ENCODE results near the gene FREM1. TPM values are rescaled to one million over a fixed set of nuclear protein-coding genes. Genes with fewer than 3 reads are reported as not detected.
A peak's percentile ranks its signal among the peaks of the same experiment; 100 is the strongest.

The FREM1 gene
- total and polyA plus RNA-seq, 2 donors, result 2.1 to 5.1 TPM

GRCh38 chr9:14912859-14913258 lies 2.6 kb upstream of the FREM1 start:
- Histone ChIP-seq H3K36me3 (ENCODE audit: control insufficient read depth in 2 of 2, insufficient read depth in 2 of 2, low read length in 1 of 2) (no peaks in the 10 kb centered on the region), H3K4me1 (ENCODE audit: control insufficient read depth in 2 of 2, insufficient read depth in 2 of 2, low read length in 2 of 2) (no peaks in the 10 kb centered on the region), H3K27me3 (ENCODE audit: control insufficient read depth in 2 of 2, insufficient read depth in 1 of 2, low read length in 1 of 2) (no peaks in the 10 kb centered on the region), H3K9me3 (ENCODE audit: control insufficient read depth in 2 of 2, insufficient read depth in 1 of 2, low read length in 1 of 2) (no peaks in the 10 kb centered on the region), H3K27ac (ENCODE audit: low read depth in 1 of 2, low read length in 1 of 2) (no peak overlapping the region), H3K4me3 (ENCODE audit: low read length in 2 of 2) (no peak overlapping the region)
- no peak for DNase-seq (ENCODE audit: low read depth in 6 of 9, low spot score in 9 of 9)
- 96% methylated on average over 6 of the region's 6 CpGs for WGBS

DNA sequence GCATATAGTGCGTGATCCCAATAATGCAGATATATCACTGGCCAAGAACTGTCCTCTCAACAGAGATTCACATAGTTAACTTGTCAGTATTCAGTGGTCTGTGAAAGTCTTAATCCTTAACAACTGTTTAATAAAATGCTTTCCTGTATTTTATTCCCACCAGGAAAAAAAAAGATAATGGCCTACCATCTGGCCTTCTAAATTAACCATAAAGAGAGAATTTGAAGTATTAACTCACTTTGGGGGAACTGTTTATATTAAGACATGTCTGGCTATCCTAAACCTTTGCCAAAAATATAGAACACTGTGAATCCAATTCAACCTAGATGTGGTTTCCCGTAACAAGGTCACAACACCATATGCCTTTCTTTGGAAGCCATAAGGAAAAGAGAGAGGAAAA lies 818 bp upstream of the FREM1 start:
- DNase-seq (ENCODE audit: low read depth in 6 of 9, low spot score in 9 of 9), result no peak
- Histone ChIP-seq H3K27me3 (ENCODE audit: control insufficient read depth in 2 of 2, insufficient read depth in 1 of 2, low read length in 1 of 2) (no peaks in the 10 kb centered on the region), H3K36me3 (ENCODE audit: control insufficient read depth in 2 of 2, insufficient read depth in 2 of 2, low read length in 1 of 2) (no peaks in the 10 kb centered on the region), H3K4me1 (ENCODE audit: control insufficient read depth in 2 of 2, insufficient read depth in 2 of 2, low read length in 2 of 2) (no peaks in the 10 kb centered on the region), H3K27ac (ENCODE audit: low read depth in 1 of 2, low read length in 1 of 2) (no peak overlapping the region), H3K4me3 (ENCODE audit: low read length in 2 of 2) (no peak overlapping the region), H3K9me3 (ENCODE audit: control insufficient read depth in 2 of 2, insufficient read depth in 1 of 2, low read length in 1 of 2) (no peaks in the 10 kb centered on the region)
- WGBS, result 97% methylated on average over 2 of the region's 2 CpGs

DNA sequence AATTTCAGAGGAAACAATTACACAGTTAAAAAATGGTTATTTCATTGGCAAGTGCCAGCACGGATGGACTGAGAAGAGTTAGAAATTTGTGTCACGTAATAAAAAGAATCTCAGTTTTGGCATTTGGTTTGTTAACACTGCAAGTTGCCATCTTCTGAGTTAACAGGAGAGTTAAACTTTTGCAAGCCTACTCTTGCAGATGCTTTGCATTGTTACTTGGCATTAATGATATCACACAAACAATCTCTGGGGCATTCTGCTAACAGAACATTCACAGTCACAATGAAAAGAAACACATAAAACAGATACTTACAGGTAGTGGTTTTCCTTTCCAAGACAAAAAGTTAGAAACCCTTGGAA lies 647 bp downstream of the FREM1 start:
- H3K27me3 ChIP-seq (ENCODE audit: control insufficient read depth in 2 of 2, insufficient read depth in 1 of 2, low read length in 1 of 2), result no peaks in the 10 kb centered on the region
- 86% methylated on average over 2 of the region's 2 CpGs for WGBS
- H3K4me1 ChIP-seq (ENCODE audit: control insufficient read depth in 2 of 2, insufficient read depth in 2 of 2, low read length in 2 of 2), result peaks cover 0 to under 1% of the 10 kb centered on the region in 2 donors
- H3K36me3 ChIP-seq (ENCODE audit: control insufficient read depth in 2 of 2, insufficient read depth in 2 of 2, low read length in 1 of 2), result no peaks in the 10 kb centered on the region
- H3K27ac ChIP-seq (ENCODE audit: low read depth in 1 of 2, low read length in 1 of 2), result peak overlapping the region in 1 of 2 donors; percentile 40
- no peak overlapping the region for H3K4me3 ChIP-seq (ENCODE audit: low read length in 2 of 2)
- DNase-seq (ENCODE audit: low read depth in 6 of 9, low spot score in 9 of 9), result no peak
- H3K9me3 ChIP-seq (ENCODE audit: control insufficient read depth in 2 of 2, insufficient read depth in 1 of 2, low read length in 1 of 2), result no peaks in the 10 kb centered on the region

- DNase-seq (ENCODE audit: low read depth in 6 of 9, low spot score in 9 of 9), result no peak
- Histone ChIP-seq H3K36me3 (ENCODE audit: control insufficient read depth in 2 of 2, insufficient read depth in 2 of 2, low read length in 1 of 2) (no peaks in the 10 kb centered on the region), H3K27me3 (ENCODE audit: control insufficient read depth in 2 of 2, insufficient read depth in 1 of 2, low read length in 1 of 2) (no peaks in the 10 kb centered on the region), H3K27ac (ENCODE audit: low read depth in 1 of 2, low read length in 1 of 2) (no peak overlapping the region), H3K4me3 (ENCODE audit: low read length in 2 of 2) (no peak overlapping the region), H3K9me3 (ENCODE audit: control insufficient read depth in 2 of 2, insufficient read depth in 1 of 2, low read length in 1 of 2) (no peaks in the 10 kb centered on the region), H3K4me1 (ENCODE audit: control insufficient read depth in 2 of 2, insufficient read depth in 2 of 2, low read length in 2 of 2) (peaks cover 0 to 2% of the 10 kb centered on the region in 2 donors)
These were observed 1.0 kb downstream of the FREM1 start for GRCh38 chr9:14909181-14909580.

GRCh38 chr9:14908295-14909180 lies 1.7 kb downstream of the FREM1 start:
- H3K36me3 ChIP-seq (ENCODE audit: control insufficient read depth in 2 of 2, insufficient read depth in 2 of 2, low read length in 1 of 2), result no peaks in the 10 kb centered on the region
- H3K27ac ChIP-seq (ENCODE audit: low read depth in 1 of 2, low read length in 1 of 2), result peak overlapping the region; percentile 0 to 31
- no peak overlapping the region for H3K4me3 ChIP-seq (ENCODE audit: low read length in 2 of 2)
- no peaks in the 10 kb centered on the region for H3K9me3 ChIP-seq (ENCODE audit: control insufficient read depth in 2 of 2, insufficient read depth in 1 of 2, low read length in 1 of 2)
- no peaks in the 10 kb centered on the region for H3K27me3 ChIP-seq (ENCODE audit: control insufficient read depth in 2 of 2, insufficient read depth in 1 of 2, low read length in 1 of 2)
- no peak for DNase-seq (ENCODE audit: low read depth in 6 of 9, low spot score in 9 of 9)
- WGBS, result 78% methylated on average over 5 of the region's 5 CpGs
- peaks cover 0 to 2% of the 10 kb centered on the region in 2 donors for H3K4me1 ChIP-seq (ENCODE audit: control insufficient read depth in 2 of 2, insufficient read depth in 2 of 2, low read length in 2 of 2)

- H3K36me3 ChIP-seq (ENCODE audit: control insufficient read depth in 2 of 2, insufficient read depth in 2 of 2, low read length in 1 of 2), result no peaks in the 10 kb centered on the region
- no peaks in the 10 kb centered on the region for H3K27me3 ChIP-seq (ENCODE audit: control insufficient read depth in 2 of 2, insufficient read depth in 1 of 2, low read length in 1 of 2)
- no peak for DNase-seq (ENCODE audit: low read depth in 6 of 9, low spot score in 9 of 9)
- H3K9me3 ChIP-seq (ENCODE audit: control insufficient read depth in 2 of 2, insufficient read depth in 1 of 2, low read length in 1 of 2), result no peaks in the 10 kb centered on the region
- no peak overlapping the region for H3K4me3 ChIP-seq (ENCODE audit: low read length in 2 of 2)
- no peak overlapping the region for H3K27ac ChIP-seq (ENCODE audit: low read depth in 1 of 2, low read length in 1 of 2)
- H3K4me1 ChIP-seq (ENCODE audit: control insufficient read depth in 2 of 2, insufficient read depth in 2 of 2, low read length in 2 of 2), result peaks cover 0 to 2% of the 10 kb centered on the region in 2 donors
- WGBS, result 88% methylated on average over 1 of the region's 1 CpG
These were observed 2.5 kb downstream of the FREM1 start for GRCh38 chr9:14907696-14908095.

DNA sequence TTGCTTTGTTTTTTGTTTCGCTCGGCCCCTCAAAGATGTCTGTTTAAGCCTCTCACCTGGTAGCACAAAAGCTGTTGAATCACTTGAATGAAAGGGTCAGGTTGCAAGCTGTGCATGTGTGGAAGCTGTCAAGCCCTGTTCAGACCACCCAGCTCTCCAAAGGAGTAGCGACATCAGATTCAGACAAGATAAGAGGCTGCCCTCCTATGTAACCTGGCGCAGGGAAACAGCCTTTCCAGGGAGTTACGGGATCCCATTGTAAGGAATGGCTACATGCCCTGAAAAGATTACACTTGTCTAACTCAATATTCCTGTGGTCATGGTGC lies 2.9 kb downstream of the FREM1 start:
- Histone ChIP-seq H3K4me3 (ENCODE audit: low read length in 2 of 2) (no peak overlapping the region), H3K36me3 (ENCODE audit: control insufficient read depth in 2 of 2, insufficient read depth in 2 of 2, low read length in 1 of 2) (no peaks in the 10 kb centered on the region), H3K27ac (ENCODE audit: low read depth in 1 of 2, low read length in 1 of 2) (no peak overlapping the region), H3K27me3 (ENCODE audit: control insufficient read depth in 2 of 2, insufficient read depth in 1 of 2, low read length in 1 of 2) (no peaks in the 10 kb centered on the region), H3K9me3 (ENCODE audit: control insufficient read depth in 2 of 2, insufficient read depth in 1 of 2, low read length in 1 of 2) (no peaks in the 10 kb centered on the region), H3K4me1 (ENCODE audit: control insufficient read depth in 2 of 2, insufficient read depth in 2 of 2, low read length in 2 of 2) (peaks cover 0 to 2% of the 10 kb centered on the region in 2 donors)
- 75% methylated on average over 5 of the region's 5 CpGs for WGBS
- DNase-seq (ENCODE audit: low read depth in 6 of 9, low spot score in 9 of 9), result peak in 1 of 9 donors; percentile 16

DNA sequence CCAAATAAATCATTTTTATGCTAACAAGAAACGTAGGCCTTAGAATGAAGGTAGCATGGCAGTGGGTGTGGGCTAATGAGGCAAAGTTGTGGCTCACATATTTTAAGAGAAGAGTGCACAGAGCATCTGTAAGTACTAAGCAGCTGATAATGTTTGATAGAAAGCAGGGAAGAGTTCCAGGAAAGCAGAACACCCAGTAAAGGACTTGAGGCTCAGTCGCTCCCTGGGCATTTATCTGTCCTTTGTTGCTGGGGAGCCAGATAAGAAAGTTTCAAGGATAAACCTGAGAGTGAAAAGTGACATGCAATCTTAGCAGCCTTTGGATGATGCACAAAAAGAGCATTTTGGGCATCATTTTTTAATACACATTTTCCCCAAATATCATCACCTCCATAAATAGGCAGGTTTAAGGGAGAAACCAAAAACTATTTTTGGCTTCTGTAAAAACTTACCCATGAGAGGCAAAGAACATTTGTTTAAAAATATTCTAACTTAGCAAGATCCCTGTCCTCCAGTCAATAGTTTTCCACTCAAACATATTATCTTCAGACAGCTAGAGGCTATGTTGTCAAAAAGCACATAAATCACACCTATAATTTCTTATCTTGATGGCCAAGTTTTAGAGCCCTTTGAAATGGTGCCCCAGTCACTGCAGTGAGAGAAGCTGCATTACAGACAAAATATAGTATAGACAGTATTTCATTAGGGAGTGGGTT lies 3.4 kb downstream of the FREM1 start:
- WGBS, result 86% methylated on average over 2 of the region's 2 CpGs
- no peak for DNase-seq (ENCODE audit: low read depth in 6 of 9, low spot score in 9 of 9)
- Histone ChIP-seq H3K27ac (ENCODE audit: low read depth in 1 of 2, low read length in 1 of 2) (peak overlapping the region in 1 of 2 donors; percentile 49), H3K27me3 (ENCODE audit: control insufficient read depth in 2 of 2, insufficient read depth in 1 of 2, low read length in 1 of 2) (no peaks in the 10 kb centered on the region), H3K9me3 (ENCODE audit: control insufficient read depth in 2 of 2, insufficient read depth in 1 of 2, low read length in 1 of 2) (no peaks in the 10 kb centered on the region), H3K4me3 (ENCODE audit: low read length in 2 of 2) (no peak overlapping the region), H3K4me1 (ENCODE audit: control insufficient read depth in 2 of 2, insufficient read depth in 2 of 2, low read length in 2 of 2) (peaks cover 0 to 2% of the 10 kb centered on the region in 2 donors), H3K36me3 (ENCODE audit: control insufficient read depth in 2 of 2, insufficient read depth in 2 of 2, low read length in 1 of 2) (no peaks in the 10 kb centered on the region)

DNA sequence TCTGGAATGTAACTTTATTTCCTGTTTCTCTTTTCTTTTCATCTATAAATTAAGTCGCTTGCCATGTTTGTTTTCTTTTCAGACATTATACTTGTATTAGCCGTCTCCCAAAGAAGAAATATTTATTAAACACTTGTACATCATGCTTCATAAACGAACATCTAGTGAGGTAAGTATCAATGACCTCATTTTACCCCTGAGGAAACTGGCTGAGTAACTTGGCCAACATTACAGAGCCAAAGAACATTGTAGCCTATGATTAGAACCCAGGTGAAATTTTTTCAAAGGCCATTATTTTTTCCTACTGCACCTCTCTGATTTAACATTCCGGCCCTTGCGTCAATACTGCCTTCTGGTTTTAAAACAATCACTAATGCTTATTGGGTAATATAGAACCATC lies 4.2 kb downstream of the FREM1 start:
- Histone ChIP-seq H3K27ac (ENCODE audit: low read depth in 1 of 2, low read length in 1 of 2) (no peak overlapping the region), H3K4me1 (ENCODE audit: control insufficient read depth in 2 of 2, insufficient read depth in 2 of 2, low read length in 2 of 2) (peaks cover 0 to 2% of the 10 kb centered on the region in 2 donors)

More for the DNA sequence above, 4.2 kb downstream of the FREM1 start:
- no peak overlapping the region for H3K4me3 ChIP-seq (ENCODE audit: low read length in 2 of 2)
- no peaks in the 10 kb centered on the region for H3K36me3 ChIP-seq (ENCODE audit: control insufficient read depth in 2 of 2, insufficient read depth in 2 of 2, low read length in 1 of 2)
- 96% methylated on average over 5 of the region's 5 CpGs for WGBS
- no peaks in the 10 kb centered on the region for H3K9me3 ChIP-seq (ENCODE audit: control insufficient read depth in 2 of 2, insufficient read depth in 1 of 2, low read length in 1 of 2)
- H3K27me3 ChIP-seq (ENCODE audit: control insufficient read depth in 2 of 2, insufficient read depth in 1 of 2, low read length in 1 of 2), result no peaks in the 10 kb centered on the region
- DNase-seq (ENCODE audit: low read depth in 6 of 9, low spot score in 9 of 9), result no peak

All from thymus (tissue), 11 donors.